Osteoblast (primary cell): ENCODE results near the gene RORB. TPM values are rescaled to one million over a fixed set of nuclear protein-coding genes. Genes with fewer than 3 reads are reported as not detected.

ENCODE experiments used
- DNase-seq: peaks from one replicate; pipeline ENCODE4 v3.0.0; 2011; ENCODE audit warnings: low spot score, mixed read lengths; ENCODE audit not compliant: insufficient read length; ENCODE audit errors: missing footprints
- H2AFZ ChIP-seq: 2 replicates; pipeline ENCODE4 v1.6.0; 2011; ENCODE audit warnings: mild to moderate bottlenecking, low read length
- H3K27ac ChIP-seq: 2 replicates; pipeline ENCODE4 v1.5.1; 2011; ENCODE audit warnings: mild to moderate bottlenecking, low read depth, low read length, moderate library complexity
- H3K27me3 ChIP-seq: 2 replicates; pipeline ENCODE4 v1.6.0; 2012; ENCODE audit warnings: mild to moderate bottlenecking, control low read depth, inconsistent platforms, low read length, moderate library complexity; ENCODE audit not compliant: insufficient read depth
- H3K36me3 ChIP-seq: 2 replicates; pipeline ENCODE4 v1.5.1; 2011; ENCODE audit warnings: mild to moderate bottlenecking, low read length, control low read depth, moderate library complexity; ENCODE audit not compliant: insufficient read depth
- H3K4me1 ChIP-seq: 2 replicates; pipeline ENCODE4 v1.5.1; 2011; ENCODE audit warnings: mild to moderate bottlenecking, low read length, control low read depth, moderate library complexity; ENCODE audit not compliant: insufficient read depth
- H3K4me2 ChIP-seq: 2 replicates; pipeline ENCODE4 v1.6.0; 2011; ENCODE audit warnings: mild to moderate bottlenecking, low read length; ENCODE audit not compliant: insufficient read depth
- H3K4me3 ChIP-seq: fragments of 200-600 bp; sonication (generic); 3 replicates; pipeline ENCODE4 v1.5.1; 2012; ENCODE audit warnings: mild to moderate bottlenecking, low read length, inconsistent platforms; ENCODE audit not compliant: insufficient read depth
- H3K79me2 ChIP-seq: 2 replicates; pipeline ENCODE4 v1.6.0; 2012; ENCODE audit warnings: mild to moderate bottlenecking, low read length, control low read depth, inconsistent platforms; ENCODE audit not compliant: insufficient read depth
- H3K9me3 ChIP-seq: 2 replicates; pipeline ENCODE4 v1.5.1; 2011; ENCODE audit warnings: low read depth, low read length, control low read depth
- H4K20me1 ChIP-seq: 2 replicates; pipeline ENCODE4 v1.6.0; 2012; ENCODE audit warnings: mild to moderate bottlenecking, low read length, control low read depth; ENCODE audit not compliant: insufficient read depth
- total RNA-seq: library from RNA; depleted of rRNA; stranded (reverse); fragments of >200 nt; gene quantifications from 2 replicates; pipeline ENCODE4 v1.2.3, GENCODE V29; 2012
- TF ChIP-seq, protein P1 (sequence below): IDR thresholded peaks from 2 replicates; pipeline ENCODE4 v1.5.1; 2011; ENCODE audit warnings: mild to moderate bottlenecking, low read depth, low read length, moderate library complexity; ENCODE audit errors: extremely low read depth

The RORB gene
- total RNA-seq, 1 donor = 0.36 TPM

GRCh38 chr9:74595286-74595685, 98.2 kb downstream of the RORB start:
- Histone ChIP-seq H3K9me3 (no peaks in the 10 kb centered on the region), H3K4me2 (no peak overlapping the region), H3K4me3 (no peak overlapping the region), H2AFZ (no peak overlapping the region), H3K27ac (no peak overlapping the region), H3K79me2 (no peaks in the 10 kb centered on the region), H3K27me3 (no peaks in the 10 kb centered on the region), H4K20me1 (no peaks in the 10 kb centered on the region), H3K4me1 (no peaks in the 10 kb centered on the region), H3K36me3 (no peaks in the 10 kb centered on the region)
- no peak for DNase-seq
- TF ChIP-seq, protein P1, sequence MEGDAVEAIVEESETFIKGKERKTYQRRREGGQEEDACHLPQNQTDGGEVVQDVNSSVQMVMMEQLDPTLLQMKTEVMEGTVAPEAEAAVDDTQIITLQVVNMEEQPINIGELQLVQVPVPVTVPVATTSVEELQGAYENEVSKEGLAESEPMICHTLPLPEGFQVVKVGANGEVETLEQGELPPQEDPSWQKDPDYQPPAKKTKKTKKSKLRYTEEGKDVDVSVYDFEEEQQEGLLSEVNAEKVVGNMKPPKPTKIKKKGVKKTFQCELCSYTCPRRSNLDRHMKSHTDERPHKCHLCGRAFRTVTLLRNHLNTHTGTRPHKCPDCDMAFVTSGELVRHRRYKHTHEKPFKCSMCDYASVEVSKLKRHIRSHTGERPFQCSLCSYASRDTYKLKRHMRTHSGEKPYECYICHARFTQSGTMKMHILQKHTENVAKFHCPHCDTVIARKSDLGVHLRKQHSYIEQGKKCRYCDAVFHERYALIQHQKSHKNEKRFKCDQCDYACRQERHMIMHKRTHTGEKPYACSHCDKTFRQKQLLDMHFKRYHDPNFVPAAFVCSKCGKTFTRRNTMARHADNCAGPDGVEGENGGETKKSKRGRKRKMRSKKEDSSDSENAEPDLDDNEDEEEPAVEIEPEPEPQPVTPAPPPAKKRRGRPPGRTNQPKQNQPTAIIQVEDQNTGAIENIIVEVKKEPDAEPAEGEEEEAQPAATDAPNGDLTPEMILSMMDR = no peak

- H2AFZ ChIP-seq = no peak overlapping the region
- no peaks in the 10 kb centered on the region for H3K36me3 ChIP-seq
- H3K4me2 ChIP-seq = no peak overlapping the region
- H3K4me1 ChIP-seq = no peaks in the 10 kb centered on the region
- H4K20me1 ChIP-seq = no peaks in the 10 kb centered on the region
- H3K4me3 ChIP-seq = no peak overlapping the region
- no peaks in the 10 kb centered on the region for H3K27me3 ChIP-seq
- no peak for DNase-seq
- TF ChIP-seq, protein P1 = no peak
- H3K9me3 ChIP-seq = no peaks in the 10 kb centered on the region
- H3K27ac ChIP-seq = no peak overlapping the region
- no peaks in the 10 kb centered on the region for H3K79me2 ChIP-seq
Observed at GRCh38 chr9:74598874-74599273, 101.7 kb downstream of the RORB start.

- Histone ChIP-seq H4K20me1 (no peaks in the 10 kb centered on the region), H3K4me3 (no peak overlapping the region), H3K27me3 (no peaks in the 10 kb centered on the region), H3K36me3 (no peaks in the 10 kb centered on the region), H3K4me1 (no peaks in the 10 kb centered on the region), H2AFZ (no peak overlapping the region), H3K9me3 (no peaks in the 10 kb centered on the region), H3K27ac (no peak overlapping the region), H3K79me2 (no peaks in the 10 kb centered on the region), H3K4me2 (no peak overlapping the region)
- TF ChIP-seq, protein P1 = no peak
- no peak for DNase-seq
Observed at GRCh38 chr9:74609671-74610405, 112.7 kb downstream of the RORB start.

DNA sequence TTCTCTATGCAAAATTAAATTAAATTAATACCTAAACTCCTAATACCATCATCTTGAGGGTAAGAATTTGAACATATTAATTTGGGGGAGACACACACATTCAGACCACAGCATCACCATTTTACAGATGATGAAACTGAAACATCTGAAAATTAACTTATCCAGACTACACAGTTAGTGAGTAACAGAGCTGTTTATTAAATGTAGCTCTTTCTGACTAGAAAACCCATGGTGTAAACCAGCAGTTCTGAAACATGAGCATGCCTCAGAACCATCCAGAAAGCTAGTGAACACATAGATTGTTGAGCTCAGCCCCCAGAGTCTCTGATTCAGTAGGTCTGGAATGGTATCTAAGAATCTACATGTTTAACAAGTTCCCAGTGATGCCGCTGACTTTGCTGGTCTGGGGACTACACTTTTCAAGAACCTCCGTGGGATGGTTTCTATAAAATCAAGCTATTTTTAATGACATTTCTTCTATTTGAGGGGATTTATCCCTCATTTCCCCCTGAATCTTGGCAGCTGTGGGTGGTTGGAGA, 113.5 kb downstream of the RORB start:
- no peak for DNase-seq
- no peaks in the 10 kb centered on the region for H3K79me2 ChIP-seq
- no peak overlapping the region for H3K27ac ChIP-seq
- no peaks in the 10 kb centered on the region for H3K4me1 ChIP-seq
- no peaks in the 10 kb centered on the region for H3K27me3 ChIP-seq
- TF ChIP-seq, protein P1 = no peak
- no peaks in the 10 kb centered on the region for H3K36me3 ChIP-seq
- no peak overlapping the region for H2AFZ ChIP-seq
- no peaks in the 10 kb centered on the region for H3K9me3 ChIP-seq
- H3K4me2 ChIP-seq = no peak overlapping the region
- H4K20me1 ChIP-seq = no peaks in the 10 kb centered on the region
- no peak overlapping the region for H3K4me3 ChIP-seq
